ENCODE results near the gene SATB2. TPM values are rescaled to one million over a fixed set of nuclear protein-coding genes. Genes with fewer than 3 reads are reported as not detected.

Gene SATB2
- total RNA-seq, 1 donor from 2014 or later: not detected

DNA sequence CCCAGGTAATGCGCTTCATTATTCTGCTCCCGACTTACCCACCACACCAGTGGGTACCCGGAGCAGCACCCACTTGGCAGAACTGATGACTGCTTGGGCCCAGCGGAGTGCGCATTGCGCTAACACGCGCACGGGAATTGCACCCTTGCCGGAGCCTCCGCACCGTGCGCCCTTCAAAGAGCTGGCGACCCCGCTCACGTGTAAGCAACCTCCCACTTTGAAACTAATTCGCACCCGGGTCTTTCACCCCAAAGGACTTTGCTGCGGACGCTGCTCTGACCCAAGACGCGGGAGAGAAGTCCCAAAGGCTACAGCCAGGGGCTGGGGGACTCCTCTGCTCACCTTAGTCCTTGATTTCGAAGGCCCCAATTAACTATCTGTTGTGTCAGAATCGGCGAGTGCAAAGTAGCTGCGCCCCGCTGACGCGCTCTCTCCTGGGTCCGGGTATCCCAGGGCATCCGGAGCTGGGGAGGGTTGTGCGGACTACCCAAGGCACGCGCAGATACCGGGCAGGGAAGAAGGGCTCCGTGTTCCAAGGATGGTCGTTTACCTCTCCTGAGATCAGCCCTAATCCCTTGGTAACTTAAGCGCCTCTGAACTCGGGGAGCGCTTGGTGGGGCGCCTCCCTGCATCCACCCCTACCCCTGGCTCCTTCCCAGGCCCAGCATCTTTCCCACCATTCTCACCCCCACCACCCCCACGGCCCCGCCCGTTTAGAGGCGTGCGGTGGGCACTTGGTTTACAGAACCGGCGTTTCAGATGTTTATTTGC is 13.1 kb upstream of the SATB2 start:
- H3K9me3 Mint-ChIP-seq: no peaks in the 10 kb centered on the region
- H3K4me3 Mint-ChIP-seq: no peak overlapping the region
- no peaks in the 10 kb centered on the region for H3K36me3 Mint-ChIP-seq (ENCODE audit: low read depth)
- H3K27ac Mint-ChIP-seq: no peak overlapping the region
- intact Hi-C loops (cut with micrococcal nuclease): no loop called here
- H3K4me1 Mint-ChIP-seq (ENCODE audit: low read depth): no peaks in the 10 kb centered on the region
- DNase-seq (ENCODE audit: low spot score): no peak
- peaks cover 84% of the 10 kb centered on the region for H3K27me3 Mint-ChIP-seq (ENCODE audit: insufficient read depth)

DNA sequence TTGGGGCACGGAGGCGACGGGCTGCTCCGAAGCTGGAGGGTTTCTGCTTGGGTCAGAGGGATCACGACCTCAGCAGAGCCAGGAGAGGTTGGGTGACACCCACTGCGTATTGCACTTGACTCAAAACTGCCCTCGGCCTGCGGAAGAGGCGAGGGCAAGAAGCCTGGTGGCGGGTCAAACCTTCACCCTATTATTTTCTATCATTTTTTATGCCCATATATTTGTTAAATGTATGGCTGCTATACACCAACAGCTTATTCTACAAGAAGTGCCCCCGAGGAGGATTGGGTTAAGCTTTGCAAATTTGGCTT is 12.6 kb upstream of the SATB2 start:
- intact Hi-C loops (cut with micrococcal nuclease): no loop called here
- Mint-ChIP-seq H3K27ac (no peak overlapping the region), H3K4me1 (ENCODE audit: low read depth) (no peaks in the 10 kb centered on the region), H3K9me3 (no peaks in the 10 kb centered on the region), H3K4me3 (no peak overlapping the region), H3K36me3 (ENCODE audit: low read depth) (no peaks in the 10 kb centered on the region), H3K27me3 (ENCODE audit: insufficient read depth) (peaks cover 87% of the 10 kb centered on the region)
- DNase-seq (ENCODE audit: low spot score): no peak

DNA sequence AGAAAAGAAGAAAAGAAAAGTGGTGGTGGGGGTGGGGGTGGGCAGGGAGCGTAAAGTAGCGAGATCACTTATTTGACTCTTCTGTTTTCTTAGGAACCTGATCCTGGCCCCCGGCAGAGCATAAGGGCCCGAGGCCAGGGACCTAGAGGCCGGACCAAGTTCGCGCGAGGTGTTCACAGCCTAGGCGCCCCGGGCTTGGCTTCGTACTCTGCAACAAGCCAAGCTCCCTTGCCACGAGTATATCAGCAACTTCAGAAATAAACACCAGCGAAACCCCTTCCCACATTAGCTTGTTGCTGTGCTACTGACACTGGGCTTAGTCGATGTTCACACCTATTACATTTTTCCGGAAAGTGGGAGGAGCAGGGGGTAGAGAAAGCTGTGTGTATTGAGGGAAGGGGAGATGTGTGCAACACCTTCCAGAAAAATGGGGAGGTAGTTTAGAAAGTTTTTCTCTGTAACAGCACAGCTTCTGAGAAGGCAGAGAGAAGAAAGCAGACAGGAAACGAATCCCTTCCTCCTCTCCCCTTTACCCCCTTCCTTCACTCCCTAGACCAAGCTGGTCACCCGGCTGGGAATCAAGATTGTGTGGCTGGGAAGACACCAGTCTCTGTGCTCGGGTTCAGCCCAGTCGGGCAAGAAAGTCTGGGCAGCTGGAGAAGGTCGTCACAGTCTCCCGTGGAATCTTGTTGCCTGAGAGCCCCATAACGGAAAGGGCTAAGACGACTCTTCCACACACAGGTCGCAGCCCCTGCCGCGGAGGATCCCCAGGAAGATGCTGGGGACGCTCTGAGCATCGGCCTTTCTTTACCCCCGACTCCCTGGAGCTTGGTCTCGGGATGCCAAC is 12.0 kb upstream of the SATB2 start:
- intact Hi-C loops (cut with micrococcal nuclease): loop anchor here (1.0 kb wide), 2 partner anchors 8 to 12 kb away; partner anchors contain the start of gene SATB2
- H3K4me3 Mint-ChIP-seq: no peak overlapping the region
- peak overlapping the region; percentile 34 for H3K27ac Mint-ChIP-seq
- peaks cover 89% of the 10 kb centered on the region for H3K27me3 Mint-ChIP-seq (ENCODE audit: insufficient read depth)
- no peaks in the 10 kb centered on the region for H3K9me3 Mint-ChIP-seq
- no peak for DNase-seq (ENCODE audit: low spot score)
- no peaks in the 10 kb centered on the region for H3K4me1 Mint-ChIP-seq (ENCODE audit: low read depth)
- no peaks in the 10 kb centered on the region for H3K36me3 Mint-ChIP-seq (ENCODE audit: low read depth)

DNA sequence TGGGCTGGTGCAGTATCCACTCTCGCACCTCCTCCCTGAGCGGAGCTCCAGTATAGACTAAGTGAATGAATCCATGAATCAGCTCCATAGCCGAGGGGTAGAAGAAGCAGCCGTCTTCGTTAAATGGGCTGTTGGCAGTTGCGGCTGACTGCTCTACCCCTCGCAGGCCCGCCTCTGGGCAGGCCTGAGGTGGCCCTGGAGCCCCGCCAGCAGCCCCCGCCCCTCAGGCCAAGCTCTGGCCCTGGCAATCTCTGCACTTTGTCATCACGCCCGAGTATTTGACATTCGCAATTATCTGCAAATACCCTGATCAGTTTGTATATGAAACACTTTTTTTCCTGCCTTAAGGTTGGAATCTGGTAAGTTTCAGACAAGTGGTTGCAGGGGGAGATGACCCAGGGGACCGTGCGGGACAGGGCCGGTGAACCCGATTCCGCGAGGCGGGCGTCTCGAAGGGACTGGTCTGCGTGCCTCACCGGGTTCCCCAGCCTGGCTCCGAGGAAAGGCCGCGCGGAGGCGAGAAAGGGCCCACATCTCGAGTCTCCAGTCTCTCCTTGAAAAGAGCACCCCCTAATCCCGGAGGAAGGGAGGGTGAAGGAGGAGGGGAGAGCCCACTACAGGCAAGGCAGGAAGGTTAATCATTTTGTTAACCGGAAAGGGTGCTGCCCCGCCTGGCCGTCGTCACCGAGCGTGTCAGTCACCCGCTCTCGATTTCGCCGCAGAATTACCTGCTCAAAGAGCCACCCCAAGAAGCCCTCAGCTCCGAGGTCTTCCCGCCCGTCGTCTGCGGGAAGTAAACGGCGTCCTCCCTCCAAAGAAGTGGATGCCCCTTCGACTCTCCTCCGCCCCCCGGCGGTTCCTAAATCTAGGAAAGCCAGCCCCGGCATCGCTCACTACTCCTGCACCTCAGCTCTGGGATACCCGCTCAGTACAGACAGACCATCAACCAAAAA is 11.1 kb upstream of the SATB2 start:
- peak overlapping the region; percentile 34 for H3K27ac Mint-ChIP-seq
- H3K4me1 Mint-ChIP-seq (ENCODE audit: low read depth): no peaks in the 10 kb centered on the region
- H3K27me3 Mint-ChIP-seq (ENCODE audit: insufficient read depth): peaks cover 81% of the 10 kb centered on the region
- intact Hi-C loops (cut with micrococcal nuclease): loop anchor here (1.0 kb wide), 2 partner anchors 8 to 12 kb away; partner anchors contain the start of gene SATB2
- H3K4me3 Mint-ChIP-seq: no peak overlapping the region
- no peak for DNase-seq (ENCODE audit: low spot score)
- no peaks in the 10 kb centered on the region for H3K9me3 Mint-ChIP-seq
- H3K36me3 Mint-ChIP-seq (ENCODE audit: low read depth): no peaks in the 10 kb centered on the region

DNA sequence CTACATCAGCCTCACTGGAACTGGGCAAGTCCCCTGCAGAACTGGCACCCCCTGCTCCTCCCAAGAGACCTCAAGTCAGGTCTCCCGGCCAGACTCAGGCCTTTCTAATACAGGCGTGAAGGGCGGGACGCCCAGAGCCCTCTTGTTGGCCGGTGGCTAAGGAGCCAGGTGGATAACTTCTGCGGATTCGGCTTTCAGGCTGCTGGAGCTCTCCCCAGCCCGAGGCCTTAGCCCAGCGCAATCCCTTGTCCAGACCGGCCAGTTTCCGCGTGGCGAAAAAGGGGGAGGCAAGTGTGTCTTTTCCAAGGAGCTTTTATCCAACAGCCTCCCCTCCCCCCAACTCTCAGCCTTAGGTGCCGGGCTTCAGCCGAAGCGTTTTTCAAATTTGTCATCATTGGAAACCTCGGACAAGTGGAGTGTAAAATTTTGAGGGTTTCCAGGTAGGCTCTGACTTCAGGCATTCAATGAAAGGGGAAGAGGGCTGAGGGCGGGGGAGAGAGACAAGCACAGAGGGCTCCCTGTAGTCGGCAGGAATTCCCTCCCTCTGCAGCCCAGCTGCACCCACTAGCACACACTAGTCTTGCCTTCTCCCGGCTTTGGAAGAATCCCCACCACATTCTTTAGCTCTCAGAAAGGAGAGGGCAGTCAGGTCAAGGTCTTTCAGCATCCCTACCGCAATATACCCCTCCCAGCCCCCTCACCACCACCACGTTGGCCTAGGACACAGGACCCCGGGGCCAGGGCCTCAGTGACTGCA is 9.5 kb upstream of the SATB2 start:
- Mint-ChIP-seq H3K27me3 (ENCODE audit: insufficient read depth) (peaks cover 78% of the 10 kb centered on the region), H3K36me3 (ENCODE audit: low read depth) (no peaks in the 10 kb centered on the region), H3K27ac (no peak overlapping the region), H3K4me1 (ENCODE audit: low read depth) (no peaks in the 10 kb centered on the region), H3K4me3 (no peak overlapping the region), H3K9me3 (no peaks in the 10 kb centered on the region)
- intact Hi-C loops (cut with micrococcal nuclease): no loop called here
- DNase-seq (ENCODE audit: low spot score): no peak

DNA sequence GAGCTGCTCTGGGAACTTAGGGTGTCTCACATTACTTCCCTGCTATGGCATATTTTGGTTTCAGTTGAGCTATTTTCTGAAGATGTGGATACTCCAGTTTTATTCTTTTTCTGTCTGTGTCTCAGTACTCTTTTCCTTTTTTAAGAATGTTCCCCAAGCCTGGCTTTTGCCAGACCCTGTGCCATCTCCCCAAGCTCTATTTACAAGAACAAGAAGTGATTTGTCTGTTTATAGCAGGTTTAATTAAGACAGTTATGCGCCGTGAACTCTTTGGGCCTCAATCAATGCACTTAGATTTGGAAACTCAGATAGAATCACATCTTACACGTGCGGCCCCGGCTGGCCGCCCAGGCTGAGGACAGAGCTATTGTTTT is 8.9 kb upstream of the SATB2 start:
- no peaks in the 10 kb centered on the region for H3K9me3 Mint-ChIP-seq
- no peaks in the 10 kb centered on the region for H3K4me1 Mint-ChIP-seq (ENCODE audit: low read depth)
- H3K4me3 Mint-ChIP-seq: no peak overlapping the region
- H3K27ac Mint-ChIP-seq: no peak overlapping the region
- peaks cover 77% of the 10 kb centered on the region for H3K27me3 Mint-ChIP-seq (ENCODE audit: insufficient read depth)
- intact Hi-C loops (cut with micrococcal nuclease): no loop called here
- DNase-seq (ENCODE audit: low spot score): no peak
- H3K36me3 Mint-ChIP-seq (ENCODE audit: low read depth): no peaks in the 10 kb centered on the region

DNA sequence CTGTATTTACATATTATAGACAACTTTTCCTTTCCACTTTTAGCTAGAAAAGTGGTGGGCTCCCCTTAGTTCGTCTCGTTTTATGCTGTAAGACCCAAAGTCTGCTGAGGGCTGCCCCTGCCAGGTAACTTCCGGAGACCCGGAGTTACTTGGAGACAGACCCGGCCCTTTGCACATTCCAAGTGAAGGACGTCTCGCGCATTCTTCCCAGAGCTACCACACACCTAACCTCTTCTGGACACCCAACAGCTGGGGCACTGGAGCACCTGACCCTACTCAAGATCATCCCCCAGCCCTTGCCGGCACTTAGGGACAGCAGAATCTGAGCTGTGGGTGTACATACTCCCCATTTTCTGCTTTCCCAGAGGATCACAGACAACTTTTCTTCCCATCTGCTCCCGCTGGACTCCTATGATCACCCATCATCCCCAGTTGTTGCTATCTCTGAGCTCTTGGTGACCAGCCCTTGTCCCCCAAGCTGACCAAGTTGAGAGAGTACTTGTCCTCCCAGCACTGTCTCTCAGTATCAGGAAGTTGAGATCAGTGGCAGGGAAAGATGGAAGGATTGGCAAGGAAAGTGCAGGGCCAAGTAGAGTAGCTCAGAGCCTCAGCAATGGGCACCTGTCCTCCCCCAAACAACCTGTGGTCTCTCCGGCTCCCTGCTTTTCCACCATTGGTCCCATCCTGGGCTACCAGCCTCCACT is 8.4 kb upstream of the SATB2 start:
- Mint-ChIP-seq H3K27me3 (ENCODE audit: insufficient read depth) (peaks cover 77% of the 10 kb centered on the region), H3K36me3 (ENCODE audit: low read depth) (no peaks in the 10 kb centered on the region), H3K4me3 (no peak overlapping the region), H3K9me3 (no peaks in the 10 kb centered on the region), H3K4me1 (ENCODE audit: low read depth) (no peaks in the 10 kb centered on the region), H3K27ac (no peak overlapping the region)
- intact Hi-C loops (cut with micrococcal nuclease): loop anchor here (1.0 kb wide), 1 partner anchor 9 kb away; the partner anchor contains the start of gene SATB2
- DNase-seq (ENCODE audit: low spot score): no peak

DNA sequence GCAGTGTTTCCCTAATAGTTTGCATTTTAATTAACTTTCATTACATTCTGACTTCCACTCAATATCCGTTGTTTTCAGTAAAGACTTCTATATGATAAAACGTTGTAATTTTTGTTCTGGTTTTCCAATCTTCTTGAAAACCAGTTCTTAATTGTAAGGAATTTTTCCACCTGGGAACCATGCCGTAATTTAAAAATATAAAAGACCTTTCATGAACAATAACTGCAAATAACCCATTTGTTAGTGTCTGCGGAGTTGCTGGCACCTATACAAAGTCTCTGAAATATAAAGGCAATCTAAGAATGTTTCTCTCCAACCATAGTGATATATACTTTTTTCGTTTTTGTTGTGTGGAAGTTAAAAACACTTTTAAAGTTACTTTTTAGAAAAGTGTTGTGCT is 7.7 kb upstream of the SATB2 start:
- Mint-ChIP-seq H3K9me3 (peaks cover 1% of the 10 kb centered on the region), H3K27ac (peak overlapping the region; percentile 70), H3K36me3 (ENCODE audit: low read depth) (peaks cover under 1% of the 10 kb centered on the region), H3K27me3 (ENCODE audit: insufficient read depth) (peaks cover 77% of the 10 kb centered on the region), H3K4me1 (ENCODE audit: low read depth) (peaks cover 2% of the 10 kb centered on the region), H3K4me3 (no peak overlapping the region)
- DNase-seq (ENCODE audit: low spot score): no peak
- intact Hi-C loops (cut with micrococcal nuclease): loop anchor here (1.0 kb wide), 1 partner anchor 8 kb away; the partner anchor contains the start of gene SATB2

DNA sequence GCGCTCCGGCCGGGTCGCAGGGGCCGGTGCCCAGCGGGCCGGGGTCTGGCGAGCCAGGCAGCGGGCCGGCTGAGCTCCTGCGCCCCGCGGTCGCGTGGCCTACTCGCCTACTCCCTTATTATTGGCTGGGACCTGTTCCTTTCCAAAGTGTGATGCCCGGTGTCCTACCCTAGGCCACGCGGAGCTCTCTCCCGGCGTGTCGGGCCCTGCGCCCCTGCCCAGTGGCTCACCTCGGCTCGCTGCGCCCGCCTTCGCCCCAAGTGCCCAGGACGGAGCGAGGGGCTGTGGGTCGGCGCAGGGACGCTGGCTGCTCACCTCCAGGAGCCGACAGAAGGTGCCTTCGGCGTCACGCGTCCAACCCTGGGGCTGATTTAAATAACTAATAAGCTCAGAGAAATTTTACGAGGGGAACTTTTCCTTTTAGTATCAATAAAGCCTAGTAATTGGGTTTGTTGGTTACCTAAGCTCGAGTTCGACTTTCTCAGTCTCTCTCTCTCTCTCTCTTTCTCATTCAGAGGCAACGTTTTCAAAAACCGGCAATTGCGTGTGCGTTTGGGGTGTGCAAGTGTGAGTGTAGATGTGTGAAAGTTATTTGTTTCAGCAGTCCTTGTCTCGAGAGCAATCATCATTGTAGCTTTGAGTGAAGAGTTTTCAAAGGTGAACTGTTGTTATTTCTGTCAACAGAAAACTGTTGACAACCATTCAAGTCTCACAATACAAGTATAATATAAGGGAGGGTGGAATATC is 7.0 kb upstream of the SATB2 start:
- Mint-ChIP-seq H3K36me3 (ENCODE audit: low read depth) (peaks cover 2% of the 10 kb centered on the region), H3K27ac (peak overlapping the region; percentile 70), H3K4me3 (no peak overlapping the region), H3K27me3 (ENCODE audit: insufficient read depth) (peaks cover 77% of the 10 kb centered on the region), H3K4me1 (ENCODE audit: low read depth) (peaks cover 8% of the 10 kb centered on the region), H3K9me3 (peaks cover 4% of the 10 kb centered on the region)
- DNase-seq (ENCODE audit: low spot score): no peak
- intact Hi-C loops (cut with micrococcal nuclease): loop anchor here (1.0 kb wide), 1 partner anchor 7 kb away; the partner anchor contains the start of gene SATB2

DNA sequence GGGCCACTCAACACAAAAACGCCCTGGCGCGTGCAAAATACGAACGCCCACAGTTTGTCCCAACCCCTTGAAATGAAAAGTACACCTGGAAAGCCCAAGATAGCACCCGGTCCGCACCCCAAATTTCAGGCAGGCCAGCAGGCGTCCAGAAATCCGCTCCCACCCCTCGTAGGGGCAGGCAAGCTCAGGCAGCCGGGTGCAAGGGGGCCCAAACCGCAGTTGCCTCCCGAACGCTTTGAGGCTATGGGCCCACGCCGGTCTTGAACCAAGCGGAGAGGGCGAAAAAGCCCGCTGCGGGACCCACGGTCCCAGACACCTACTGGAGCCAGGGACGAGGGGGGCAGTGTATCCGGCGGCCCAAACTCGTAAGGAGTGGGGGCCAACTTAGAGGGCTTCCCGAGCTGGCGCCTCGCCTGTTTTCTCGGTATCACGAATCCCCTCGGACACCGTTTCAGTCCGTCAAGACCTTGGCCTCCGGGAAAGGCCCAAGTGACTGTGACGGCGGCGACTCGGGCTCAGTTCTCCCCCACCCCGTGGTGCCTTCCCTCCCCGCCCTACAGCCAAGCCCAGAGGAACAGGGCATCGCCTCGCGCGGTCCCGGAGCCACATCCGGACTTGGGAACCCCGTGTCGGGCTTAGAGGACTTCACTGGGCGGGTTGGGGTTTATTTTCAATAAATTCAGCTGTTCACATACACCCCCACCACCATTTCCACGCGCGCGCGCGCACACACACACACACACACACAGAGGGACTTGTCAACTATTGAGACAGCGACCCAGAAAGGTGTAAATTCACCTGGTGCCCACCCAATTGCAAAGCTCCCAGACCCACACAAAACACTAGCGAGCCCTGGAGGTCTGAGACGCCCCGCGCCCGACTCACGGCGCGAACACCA is 6.2 kb upstream of the SATB2 start:
- no peak overlapping the region for H3K27ac Mint-ChIP-seq
- intact Hi-C loops (cut with micrococcal nuclease): no loop called here
- H3K4me1 Mint-ChIP-seq (ENCODE audit: low read depth): peaks cover 13% of the 10 kb centered on the region
- H3K9me3 Mint-ChIP-seq: peaks cover 4% of the 10 kb centered on the region
- DNase-seq (ENCODE audit: low spot score): no peak
- H3K36me3 Mint-ChIP-seq (ENCODE audit: low read depth): peaks cover 4% of the 10 kb centered on the region
- H3K27me3 Mint-ChIP-seq (ENCODE audit: insufficient read depth): peaks cover 74% of the 10 kb centered on the region
- peak overlapping the region; percentile 11 for H3K4me3 Mint-ChIP-seq

All from activated T-helper 1 cell treated with anti-CD3 and anti-CD28 coated beads, Interleukin-12 subunit alpha, Interleukin-12 subunit beta, Interleukin-2, Interleukin-4 antibody, amounts not matched to agents 30 ng/mL and 10 ng/mL and 1 ng/mL, durations not matched to agents 14 hours and 24 hours and 36 hours (primary cell).